Body of pancreas (tissue), 4 donors: ENCODE measurements around the gene MYO5B. TPM values are rescaled to one million over a fixed set of nuclear protein-coding genes. Genes with fewer than 3 reads are reported as not detected.
"Not testable (repeated sequence)": the region's sequence is repeated elsewhere in the genome, so short reads cannot be mapped to it uniquely, and the experiment has no call there.

Experiments
- ATAC-seq: fragments of 150-250 bp; one replicate; pipeline ENCODE4 v1.9.1; 2016
- DNase-seq, 4 donors: peaks; one replicate each; pipeline ENCODE4 v3.0.0-alpha.2; 2019
- H3K27ac ChIP-seq, 4 donors: fragments of 200-600 bp; sonication (generic); 1 replicate in 3 of 4; 2 replicates in 1 of 4; pipeline versions ENCODE4 v1.5.1 to v1.6.1; 2016 to 2019; ENCODE audit warnings: mild to moderate bottlenecking in 1 of 4, mixed read lengths in 1 of 4, moderate library complexity in 1 of 4
- H3K27me3 ChIP-seq, 2 donors: fragments of 200-600 bp; sonication (generic); one replicate each; pipeline ENCODE4 v1.6.0; 2016; ENCODE audit warnings: mild to moderate bottlenecking in 1 of 2
- H3K36me3 ChIP-seq, 2 donors: fragments of 200-600 bp; sonication (generic); replicated peaks in 1 of 2; 2 replicates each; pipeline ENCODE4 v1.5.1; 2016; ENCODE audit warnings: low read depth in 2 of 2; ENCODE audit not compliant: insufficient read depth in 1 of 2
- H3K4me1 ChIP-seq: fragments of 200-600 bp; sonication (generic); one replicate; pipeline ENCODE4 v1.6.0; 2016
- H3K4me3 ChIP-seq, 2 donors: fragments of 200-600 bp; sonication (generic); 1 replicate in 1 of 2; 2 replicates in 1 of 2; pipeline ENCODE4 v1.5.1; 2016 to 2019
- H3K9me3 ChIP-seq, 3 donors: fragments of 200-600 bp; sonication (generic); 1 replicate in 2 of 3; 2 replicates in 1 of 3; pipeline ENCODE4 v1.5.1; 2016
- CTCF ChIP-seq, 7 experiments: fragments of 450-650 bp in 4 of 7; fragments of 200-600 bp in 3 of 7; sonication (generic) in 3 of 7; IDR thresholded peaks; one replicate each; pipeline ENCODE4 v1.5.1; 2016 to 2019; ENCODE audit warnings: antibody characterized with exemption in 7 of 7
- POLR2A ChIP-seq, 3 donors: fragments of 450-650 bp; IDR thresholded peaks; one replicate each; pipeline ENCODE4 v1.6.1; 2016; ENCODE audit warnings: antibody characterized with exemption in 3 of 3, mild to moderate bottlenecking in 2 of 3
- WGBS, 2 donors: methylation state at CpG; one replicate each; pipeline ENCODE4 v1.1.5; 2017; 5-methylcytosine and 5-hydroxymethylcytosine counted together
- intact Hi-C: fragments of 100-400 bp; cut with DNase I; formaldehyde crosslinking; loops from one replicate; pipeline ENCODE4 v1.15.1; 2023
- total RNA-seq, 2 donors: library from RNA; depleted of rRNA; stranded (reverse); fragments of >200 nt; gene quantifications; one replicate each; pipeline ENCODE4 v1.1.0, GENCODE V29; 2016

Gene MYO5B
- total RNA-seq, 2 donors from 2014 or later, result 17.1 to 18.2 TPM

GRCh38 chr18:49798001-49798400, 396.9 kb downstream of the MYO5B start:
- no peak for TF ChIP-seq CTCF (IDR thresholded peaks at IDR 0.05)
- TF ChIP-seq POLR2A (IDR thresholded peaks at IDR 0.05), result no peak
- no peaks in the 10 kb centered on the region for H3K27me3 ChIP-seq
- 93 to 96% methylated on average over 4 of the region's 4 CpGs for WGBS, 2 donors
- H3K36me3 ChIP-seq, result peaks cover 0 to under 1% of the 10 kb centered on the region in 2 donors
- H3K4me3 ChIP-seq, result no peak overlapping the region
- intact Hi-C loops, result no loop called here
- ATAC-seq (no peak), DNase-seq (no peak)
- H3K4me1 ChIP-seq, result peaks cover 10% of the 10 kb centered on the region
- no peaks in the 10 kb centered on the region for H3K9me3 ChIP-seq
- H3K27ac ChIP-seq, result no peak overlapping the region

- Histone ChIP-seq H3K4me1 (peaks cover 10% of the 10 kb centered on the region), H3K4me3 (no peak overlapping the region), H3K9me3 (no peaks in the 10 kb centered on the region), H3K27me3 (no peaks in the 10 kb centered on the region), H3K36me3 (peaks cover 0 to 8% of the 10 kb centered on the region in 2 donors), H3K27ac (no peak overlapping the region)
- intact Hi-C loops, result no loop called here
- DNase-seq (no peak), ATAC-seq (no peak)
- WGBS, 2 donors, result 87 to 89% methylated on average over 7 of the region's 7 CpGs
- TF ChIP-seq CTCF (IDR thresholded peaks at IDR 0.05) (no peak), POLR2A (IDR thresholded peaks at IDR 0.05) (no peak)
These were observed 399.1 kb downstream of the MYO5B start for GRCh38 chr18:49795612-49796552.

- 37 to 40% methylated on average over 3 of the region's 3 CpGs for WGBS, 2 donors
- H3K36me3 ChIP-seq, result peaks cover 0 to 13% of the 10 kb centered on the region in 2 donors
- intact Hi-C loops, result no loop called here
- ATAC-seq, result no peak
- H3K27ac ChIP-seq, result peak overlapping the region in 1 of 4 donors; percentile 19
- no peaks in the 10 kb centered on the region for H3K27me3 ChIP-seq
- no peak for TF ChIP-seq CTCF (IDR thresholded peaks at IDR 0.05)
- no peak for TF ChIP-seq POLR2A (IDR thresholded peaks at IDR 0.05)
- no peaks in the 10 kb centered on the region for H3K9me3 ChIP-seq
- peaks cover 10% of the 10 kb centered on the region for H3K4me1 ChIP-seq
- DNase-seq, result no peak
- H3K4me3 ChIP-seq, result no peak overlapping the region
These were observed 400.2 kb downstream of the MYO5B start for GRCh38 chr18:49794743-49795142.

GRCh38 chr18:49789560-49790134, 405.3 kb downstream of the MYO5B start:
- H3K9me3 ChIP-seq, ATAC-seq, H3K27me3 ChIP-seq, H3K4me3 ChIP-seq, DNase-seq, H3K27ac ChIP-seq, intact Hi-C loops: not testable (repeated sequence)
- H3K4me1 ChIP-seq, result peaks cover 16% of the 10 kb centered on the region
- WGBS, 2 donors, result 86 to 91% methylated on average over 8 of the region's 8 CpGs
- peaks cover 0 to 14% of the 10 kb centered on the region in 2 donors for H3K36me3 ChIP-seq

GRCh38 chr18:49788327-49788898, 406.5 kb downstream of the MYO5B start:
- DNase-seq, result no peak
- no peaks in the 10 kb centered on the region for H3K27me3 ChIP-seq
- ATAC-seq, result peak; percentile 56
- H3K27ac ChIP-seq, result peak overlapping the region in 2 of 4 donors; percentile 32 to 48
- H3K36me3 ChIP-seq, result peaks cover 0 to 14% of the 10 kb centered on the region in 2 donors
- intact Hi-C loops, result no loop called here
- peaks cover 14% of the 10 kb centered on the region for H3K4me1 ChIP-seq
- no peaks in the 10 kb centered on the region for H3K9me3 ChIP-seq
- TF ChIP-seq CTCF (IDR thresholded peaks at IDR 0.05) (no peak), POLR2A (IDR thresholded peaks at IDR 0.05) (no peak)
- 18 to 26% methylated on average over 5 of the region's 5 CpGs for WGBS, 2 donors
- no peak overlapping the region for H3K4me3 ChIP-seq
